Measurements from ENCODE around the gene RFX2.

- TF ChIP-seq SUZ12 (IDR thresholded peaks at IDR 0.05) (no peak), TARDBP (IDR thresholded peaks at IDR 0.05) (no peak), HDGF (IDR thresholded peaks at IDR 0.05; ENCODE audit: borderline replicate concordance) (no peak), BHLHE40 (IDR thresholded peaks at IDR 0.05; ENCODE audit: borderline replicate concordance) (no peak)
These were observed 120.8 kb downstream of the RFX2 start for GRCh38 chr19:5989388-5990074.
